ENCODE results near the gene PPIC. TPM values are rescaled to one million over a fixed set of nuclear protein-coding genes. Genes with fewer than 3 reads are reported as not detected.

PPIC gene
- total and polyA plus RNA-seq, 2 donors (not counting 3 experiments of a cell fraction or from before 2014, with no cell fraction given) = 26.5 to 36.4 TPM

- no peak for DNase-seq (ENCODE audit: low read depth, low spot score)
- H3K9me1 ChIP-seq (replicated peaks; ENCODE audit: control insufficient read depth, extremely low read depth, insufficient read depth, low read length) = no peaks in the 10 kb centered on the region
- dilution Hi-C loops (cut with MboI; ENCODE audit: extremely low pct_ligation_motif_present, low sequenced_read_pairs) = no loop called here
- no peak overlapping the region for H3K27ac ChIP-seq (ENCODE audit: insufficient read depth, low read depth, low read length)
- no peak overlapping the region for H3K4me3 ChIP-seq (replicated peaks in 1 of 3; ENCODE audit: insufficient read depth in 1 of 3, low read depth in 1 of 3, low read length in 3 of 3)
- BruUV-seq (replicated peaks) = no TSS peak
- no peak for FAIRE-seq
- TF ChIP-seq FOS (IDR thresholded peaks at IDR 0.05; ENCODE audit: borderline replicate concordance, insufficient read depth, low read length) (no peak), GATA2 (IDR thresholded peaks at IDR 0.05; ENCODE audit: insufficient read depth, insufficient read length, low read depth, low read length) (no peak), MYC (IDR thresholded peaks at IDR 0.05; ENCODE audit: low read depth, low read length) (no peak), EZH2 (IDR thresholded peaks at IDR 0.05; ENCODE audit: borderline replicate concordance, low read depth, low read length, severe bottlenecking) (no peak), JUN (IDR thresholded peaks at IDR 0.05; ENCODE audit: borderline replicate concordance, insufficient read depth, insufficient read length, low read depth) (no peak), POLR2A (IDR thresholded peaks at IDR 0.05; ENCODE audit: low read depth, low read length) (no peak)
- H3K4me2 ChIP-seq (ENCODE audit: insufficient read depth, low read length) = no peak overlapping the region
- H3K9me3 ChIP-seq (replicated peaks; ENCODE audit: control insufficient read depth, insufficient read depth, low read length) = no peaks in the 10 kb centered on the region
- intact Hi-C loops (cut with micrococcal nuclease) = no loop called here
- H3K27me3 ChIP-seq (ENCODE audit: control insufficient read depth in 2 of 2, insufficient read depth in 2 of 2, low read length in 2 of 2) = no peaks in the 10 kb centered on the region
- H2AFZ ChIP-seq (ENCODE audit: low read depth, low read length) = no peak overlapping the region
- no peaks in the 10 kb centered on the region for H3K79me2 ChIP-seq (ENCODE audit: control insufficient read depth, insufficient read depth, low read length)
- POLR2A ChIA-PET = no interaction called here
- H3K9ac ChIP-seq (replicated peaks; ENCODE audit: extremely low read depth, insufficient read depth, low read length) = no peak overlapping the region
- peaks cover 11% of the 10 kb centered on the region for H3K4me1 ChIP-seq (ENCODE audit: control insufficient read depth, extremely low read depth, insufficient read depth, low read length)
- H4K20me1 ChIP-seq (replicated peaks; ENCODE audit: control insufficient read depth, extremely low read depth, insufficient read depth, low read length) = no peaks in the 10 kb centered on the region
- H3K36me3 ChIP-seq (ENCODE audit: control insufficient read depth in 2 of 2, extremely low read depth in 1 of 2, insufficient read depth in 2 of 2, low read length in 2 of 2) = no peaks in the 10 kb centered on the region
- CTCF ChIA-PET = no interaction called here
These were observed 50.4 kb downstream of the PPIC start for GRCh38 chr5:122985954-122986721.

- no peaks in the 10 kb centered on the region for H3K79me2 ChIP-seq (ENCODE audit: control insufficient read depth, insufficient read depth, low read length)
- H3K4me3 ChIP-seq (replicated peaks in 1 of 3; ENCODE audit: insufficient read depth in 1 of 3, low read depth in 1 of 3, low read length in 3 of 3) = no peak overlapping the region
- POLR2A ChIA-PET = no interaction called here
- no peaks in the 10 kb centered on the region for H3K27me3 ChIP-seq (ENCODE audit: control insufficient read depth in 2 of 2, insufficient read depth in 2 of 2, low read length in 2 of 2)
- intact Hi-C loops (cut with micrococcal nuclease) = no loop called here
- H3K27ac ChIP-seq (ENCODE audit: insufficient read depth, low read depth, low read length) = no peak overlapping the region
- peaks cover 11% of the 10 kb centered on the region for H3K4me1 ChIP-seq (ENCODE audit: control insufficient read depth, extremely low read depth, insufficient read depth, low read length)
- dilution Hi-C loops (cut with MboI; ENCODE audit: extremely low pct_ligation_motif_present, low sequenced_read_pairs) = no loop called here
- no peak overlapping the region for H3K4me2 ChIP-seq (ENCODE audit: insufficient read depth, low read length)
- FAIRE-seq = no peak
- DNase-seq (ENCODE audit: low read depth, low spot score) = no peak
- BruUV-seq (replicated peaks) = no TSS peak
- CTCF ChIA-PET = no interaction called here
- H3K36me3 ChIP-seq (ENCODE audit: control insufficient read depth in 2 of 2, extremely low read depth in 1 of 2, insufficient read depth in 2 of 2, low read length in 2 of 2) = no peaks in the 10 kb centered on the region
- H3K9ac ChIP-seq (replicated peaks; ENCODE audit: extremely low read depth, insufficient read depth, low read length) = no peak overlapping the region
- TF ChIP-seq FOS (IDR thresholded peaks at IDR 0.05; ENCODE audit: borderline replicate concordance, insufficient read depth, low read length) (no peak), CTCF (IDR thresholded peaks at IDR 0.05; ENCODE audit: extremely low read depth in 1 of 2, insufficient read depth in 1 of 2, low read depth in 1 of 2, low read length in 2 of 2) (no peak), POLR2A (IDR thresholded peaks at IDR 0.05; ENCODE audit: low read depth, low read length) (no peak), EZH2 (IDR thresholded peaks at IDR 0.05; ENCODE audit: borderline replicate concordance, low read depth, low read length, severe bottlenecking) (no peak), GATA2 (IDR thresholded peaks at IDR 0.05; ENCODE audit: insufficient read depth, insufficient read length, low read depth, low read length) (no peak), MYC (IDR thresholded peaks at IDR 0.05; ENCODE audit: low read depth, low read length) (no peak), POLR2AphosphoS5 (IDR thresholded peaks at IDR 0.05; ENCODE audit: insufficient read depth, low read depth, low read length) (no peak), MAX (IDR thresholded peaks at IDR 0.05; ENCODE audit: insufficient read depth, insufficient read length) (no peak), JUN (IDR thresholded peaks at IDR 0.05; ENCODE audit: borderline replicate concordance, insufficient read depth, insufficient read length, low read depth) (no peak)
- H4K20me1 ChIP-seq (replicated peaks; ENCODE audit: control insufficient read depth, extremely low read depth, insufficient read depth, low read length) = no peaks in the 10 kb centered on the region
- no peaks in the 10 kb centered on the region for H3K9me3 ChIP-seq (replicated peaks; ENCODE audit: control insufficient read depth, insufficient read depth, low read length)
- no peaks in the 10 kb centered on the region for H3K9me1 ChIP-seq (replicated peaks; ENCODE audit: control insufficient read depth, extremely low read depth, insufficient read depth, low read length)
- no peak overlapping the region for H2AFZ ChIP-seq (ENCODE audit: low read depth, low read length)
These were observed 51.4 kb downstream of the PPIC start for GRCh38 chr5:122985006-122985700.

All from endothelial cell of umbilical vein (primary cell).